HepG2 (cell line): ENCODE results near the gene ALG9.

Source experiments
- BCL6 ChIP-seq: IDR thresholded peaks from 2 replicates; pipeline ENCODE4 v1.6.1; 2016; ENCODE audit warnings: missing genetic modification reagents, missing compliant biosample characterization
- KLF16 ChIP-seq, 2 experiments: sonication (generic) in 1 of 2; formaldehyde crosslinking in 1 of 2; IDR thresholded peaks; 2 replicates each; pipeline versions ENCODE4 v1.6.1 to v1.8.0; 2016 to 2023; ENCODE audit warnings: missing genetic modification reagents in 2 of 2, missing compliant biosample characterization in 1 of 2
- SIN3A ChIP-seq: IDR thresholded peaks from 2 replicates; pipeline ENCODE4 v1.6.1; 2011; ENCODE audit warnings: low read depth, mild to moderate bottlenecking, control low read depth, low read length, borderline replicate concordance
- ZNF780A ChIP-seq: sonication (generic); formaldehyde crosslinking; IDR thresholded peaks from 2 replicates; pipeline ENCODE4 v1.8.0; 2022; ENCODE audit warnings: mild to moderate bottlenecking, missing genetic modification reagents, moderate library complexity
- ZZZ3 ChIP-seq: sonication (generic); formaldehyde crosslinking; IDR thresholded peaks from 2 replicates; pipeline ENCODE4 v1.4.0; 2020; ENCODE audit warnings: missing genetic modification reagents, mild to moderate bottlenecking, borderline replicate concordance
- TF ChIP-seq, protein P1 (sequence below): sonication (generic); formaldehyde crosslinking; IDR thresholded peaks from 2 replicates; pipeline ENCODE4 v1.8.0; 2022; ENCODE audit warnings: mild to moderate bottlenecking, missing genetic modification reagents, moderate library complexity
- TF ChIP-seq, protein P2 (sequence below): sonication (generic); formaldehyde crosslinking; IDR thresholded peaks from 2 replicates; pipeline ENCODE4 v1.5.0; 2020; ENCODE audit warnings: mild to moderate bottlenecking, missing genetic modification reagents, moderate library complexity

DNA sequence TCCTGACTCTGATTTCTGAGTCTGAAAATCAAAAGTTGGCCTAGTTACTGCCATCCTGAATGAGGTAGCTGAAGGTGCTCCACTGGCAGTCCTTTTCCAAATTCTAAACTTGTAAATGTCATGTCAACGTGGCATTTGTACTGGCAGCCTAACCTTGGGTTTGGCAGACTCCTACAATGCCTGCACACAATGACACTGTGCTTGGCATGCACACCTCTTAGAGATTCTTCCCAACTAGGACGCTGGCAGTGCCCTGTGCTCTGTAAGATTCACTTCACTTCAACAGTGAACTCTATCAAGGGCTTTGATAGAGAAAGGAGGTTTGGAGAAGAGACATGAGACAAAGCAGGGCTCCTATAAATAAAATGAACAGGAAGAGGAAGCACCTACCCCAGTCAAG lies 83.3 kb downstream of the ALG9 start:
- TF ChIP-seq KLF16 (CRISPR knock-in tag; IDR thresholded peaks at IDR 0.05) (no peak), SIN3A (no peak), ZZZ3 (CRISPR knock-in tag) (no peak), BCL6 (CRISPR knock-in tag) (no peak), ZNF780A (no peak)
- TF ChIP-seq, protein P1, sequence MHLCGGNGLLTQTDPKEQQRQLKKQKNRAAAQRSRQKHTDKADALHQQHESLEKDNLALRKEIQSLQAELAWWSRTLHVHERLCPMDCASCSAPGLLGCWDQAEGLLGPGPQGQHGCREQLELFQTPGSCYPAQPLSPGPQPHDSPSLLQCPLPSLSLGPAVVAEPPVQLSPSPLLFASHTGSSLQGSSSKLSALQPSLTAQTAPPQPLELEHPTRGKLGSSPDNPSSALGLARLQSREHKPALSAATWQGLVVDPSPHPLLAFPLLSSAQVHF (CRISPR knock-in tag) = no peak
- TF ChIP-seq, protein P2, sequence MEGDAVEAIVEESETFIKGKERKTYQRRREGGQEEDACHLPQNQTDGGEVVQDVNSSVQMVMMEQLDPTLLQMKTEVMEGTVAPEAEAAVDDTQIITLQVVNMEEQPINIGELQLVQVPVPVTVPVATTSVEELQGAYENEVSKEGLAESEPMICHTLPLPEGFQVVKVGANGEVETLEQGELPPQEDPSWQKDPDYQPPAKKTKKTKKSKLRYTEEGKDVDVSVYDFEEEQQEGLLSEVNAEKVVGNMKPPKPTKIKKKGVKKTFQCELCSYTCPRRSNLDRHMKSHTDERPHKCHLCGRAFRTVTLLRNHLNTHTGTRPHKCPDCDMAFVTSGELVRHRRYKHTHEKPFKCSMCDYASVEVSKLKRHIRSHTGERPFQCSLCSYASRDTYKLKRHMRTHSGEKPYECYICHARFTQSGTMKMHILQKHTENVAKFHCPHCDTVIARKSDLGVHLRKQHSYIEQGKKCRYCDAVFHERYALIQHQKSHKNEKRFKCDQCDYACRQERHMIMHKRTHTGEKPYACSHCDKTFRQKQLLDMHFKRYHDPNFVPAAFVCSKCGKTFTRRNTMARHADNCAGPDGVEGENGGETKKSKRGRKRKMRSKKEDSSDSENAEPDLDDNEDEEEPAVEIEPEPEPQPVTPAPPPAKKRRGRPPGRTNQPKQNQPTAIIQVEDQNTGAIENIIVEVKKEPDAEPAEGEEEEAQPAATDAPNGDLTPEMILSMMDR = no peak
